ENCODE data around the gene HSD17B2.

- TF ChIP-seq E2F1 (CRISPR knock-in tag; IDR thresholded peaks at IDR 0.05) (no peak), ZNF232 (CRISPR knock-in tag; IDR thresholded peaks at IDR 0.05) (no peak), CTCF (IDR thresholded peaks at IDR 0.05) (no peak)
Measured at GRCh38 chr16:82042144-82042543, 7.1 kb downstream of the HSD17B2 start.

Data from WTC11 (cell line).